GM19463 (cell line): ENCODE data around the gene ROBO1.
"Not testable (repeated sequence)": the region's sequence is repeated elsewhere in the genome, so short reads cannot be mapped to it uniquely, and the experiment has no call there.

Experiments
- ATAC-seq: cut with Tn5 transposase; IDR thresholded peaks from one replicate; pipeline ENCODE4 v1.9.1; 2021; ENCODE audit warnings: mild to moderate bottlenecking, moderate library complexity; ENCODE audit not compliant: unreplicated experiment

The ROBO1 gene

GRCh38 chr3:79317551-79318518 lies 450.0 kb downstream of the ROBO1 start:
- no peak for ATAC-seq

- ATAC-seq: no peak
Observed at GRCh38 chr3:79314962-79315361, 452.8 kb downstream of the ROBO1 start.

- ATAC-seq: no peak
Observed at GRCh38 chr3:79314544-79314943, 453.3 kb downstream of the ROBO1 start.

- no peak for ATAC-seq
Observed at GRCh38 chr3:79310016-79310415, 457.8 kb downstream of the ROBO1 start.

- no peak for ATAC-seq
Observed at GRCh38 chr3:79306934-79307570, 460.7 kb downstream of the ROBO1 start.

GRCh38 chr3:79299949-79300635 lies 467.7 kb downstream of the ROBO1 start:
- ATAC-seq: not testable (repeated sequence)

GRCh38 chr3:79297245-79297960 lies 470.4 kb downstream of the ROBO1 start:
- no peak for ATAC-seq

- ATAC-seq: no peak
Observed at GRCh38 chr3:79286882-79287281, 480.9 kb downstream of the ROBO1 start.

GRCh38 chr3:79285871-79286270 lies 481.9 kb downstream of the ROBO1 start:
- no peak for ATAC-seq

- no peak for ATAC-seq
Observed at GRCh38 chr3:79285380-79285779, 482.4 kb downstream of the ROBO1 start.

GRCh38 chr3:79284781-79285180 lies 483.0 kb downstream of the ROBO1 start:
- no peak for ATAC-seq

- ATAC-seq: no peak
Observed at GRCh38 chr3:79278681-79279080, 489.1 kb downstream of the ROBO1 start.

GRCh38 chr3:79268422-79268821 lies 499.4 kb downstream of the ROBO1 start:
- no peak for ATAC-seq

- ATAC-seq: no peak
Observed at GRCh38 chr3:79264892-79265291, 502.9 kb downstream of the ROBO1 start.

GRCh38 chr3:79263423-79263822 lies 504.4 kb downstream of the ROBO1 start:
- no peak for ATAC-seq

GRCh38 chr3:79258479-79258878 lies 509.3 kb downstream of the ROBO1 start:
- ATAC-seq: no peak

GRCh38 chr3:79257791-79258190 lies 510.0 kb downstream of the ROBO1 start:
- no peak for ATAC-seq

- no peak for ATAC-seq
Observed at GRCh38 chr3:79255702-79256101, 512.1 kb downstream of the ROBO1 start.

GRCh38 chr3:79255292-79255691 lies 512.5 kb downstream of the ROBO1 start:
- no peak for ATAC-seq

GRCh38 chr3:79253704-79254103 lies 514.1 kb downstream of the ROBO1 start:
- no peak for ATAC-seq

GRCh38 chr3:79253271-79253670 lies 514.5 kb downstream of the ROBO1 start:
- ATAC-seq: no peak
